HG03457 (cell line): ENCODE measurements around the gene NPFFR1.

Source experiments
- ATAC-seq: cut with Tn5 transposase; IDR thresholded peaks from one replicate; pipeline ENCODE4 v1.9.1; 2021; ENCODE audit warnings: moderate number of reproducible peaks; ENCODE audit not compliant: unreplicated experiment

The NPFFR1 gene

DNA sequence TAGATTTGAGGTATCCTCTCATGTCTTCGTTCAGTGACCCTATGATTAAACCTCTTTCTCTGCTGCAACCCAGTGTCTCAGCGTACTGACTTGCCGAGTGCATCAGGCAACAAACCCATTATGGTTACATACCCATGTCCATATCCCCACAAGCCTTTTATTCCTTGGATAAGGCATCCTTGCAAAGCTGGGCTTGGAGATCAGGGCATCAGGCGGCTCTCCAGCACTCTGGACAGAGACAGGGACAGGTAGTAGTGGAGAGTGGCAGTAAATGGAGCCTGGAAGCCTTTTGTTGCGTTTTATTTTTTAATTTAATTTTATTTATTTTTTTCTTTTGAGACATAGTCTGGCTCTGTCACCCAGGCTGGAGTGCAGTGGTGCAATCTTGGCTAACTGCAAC, 32.0 kb upstream of the NPFFR1 start:
- no peak for ATAC-seq

DNA sequence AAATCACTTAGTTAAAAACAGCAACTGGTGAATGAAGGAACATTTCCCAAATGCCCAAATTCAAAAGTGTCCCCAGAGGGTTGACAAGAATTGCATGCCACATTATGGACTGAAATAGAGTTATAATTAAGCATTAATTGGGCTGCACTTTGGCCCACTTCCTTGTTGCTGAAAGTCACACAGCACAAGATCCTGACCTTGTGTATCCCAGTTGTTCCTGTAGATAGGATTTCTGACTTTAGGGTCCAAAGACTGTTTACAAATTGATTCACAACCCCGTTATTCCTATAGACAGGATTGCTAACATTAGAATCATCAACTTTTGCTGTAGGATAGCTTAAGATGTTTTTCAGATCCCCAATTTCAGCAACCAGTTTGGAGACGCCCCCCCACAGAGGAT, 31.5 kb upstream of the NPFFR1 start:
- no peak for ATAC-seq

DNA sequence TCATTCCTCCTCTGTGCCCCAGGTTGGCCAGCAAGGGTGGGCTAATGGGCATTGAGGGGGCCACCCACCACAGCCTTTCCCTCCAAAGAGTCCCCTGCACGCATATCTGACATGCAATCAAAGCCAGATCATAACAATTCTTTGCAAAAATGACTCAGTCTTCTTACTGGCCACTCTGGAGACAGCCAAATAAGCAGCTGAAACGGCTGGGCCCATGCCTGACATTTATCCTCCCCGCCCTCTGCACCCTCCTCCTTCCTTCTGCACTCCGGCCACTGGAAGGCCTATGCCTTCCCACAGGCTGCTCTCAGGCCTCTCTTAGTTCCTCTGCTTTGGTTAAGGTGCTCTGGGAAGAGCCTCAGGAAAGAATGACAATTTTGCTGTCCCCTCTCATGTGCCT, 29.2 kb upstream of the NPFFR1 start:
- no peak for ATAC-seq

DNA sequence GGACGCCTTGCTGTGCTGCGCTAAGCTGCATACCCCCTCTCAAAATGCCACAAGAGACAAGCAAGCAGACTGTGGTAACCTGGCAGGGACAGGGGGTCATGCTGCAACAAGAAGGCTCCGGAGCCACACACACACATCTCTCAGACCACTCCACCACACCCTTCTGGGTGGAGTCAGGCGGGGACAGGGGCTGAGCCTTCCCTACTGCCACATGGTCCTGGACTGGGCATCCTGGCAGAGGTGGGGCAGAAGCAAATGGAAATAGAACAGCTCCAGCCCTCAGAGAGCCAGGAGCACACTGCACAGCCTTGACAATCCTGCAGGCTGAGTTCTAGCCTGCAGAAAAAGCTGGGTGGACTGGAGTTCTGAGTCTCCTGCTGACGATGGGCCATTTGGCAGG, 28.4 kb upstream of the NPFFR1 start:
- no peak for ATAC-seq

DNA sequence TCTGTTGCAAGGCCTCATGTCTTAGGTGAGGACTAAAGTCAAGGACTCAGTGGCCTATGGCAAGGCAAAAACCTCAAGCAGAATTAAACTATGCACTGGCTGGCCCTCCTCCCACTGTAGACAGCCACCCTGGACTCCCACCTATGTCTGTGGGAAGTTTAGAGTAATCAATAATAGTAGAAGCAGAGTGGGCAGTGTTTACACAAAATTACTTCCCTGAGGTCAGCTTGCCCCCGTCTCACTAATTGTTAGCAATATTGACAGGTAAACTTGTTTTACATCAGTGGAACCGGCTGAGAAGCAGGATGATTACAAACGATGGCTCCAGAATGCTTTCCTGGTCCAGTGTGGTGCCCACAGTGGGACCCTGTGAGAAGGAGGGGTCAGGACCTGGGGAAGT, 27.9 kb upstream of the NPFFR1 start:
- ATAC-seq, result no peak

DNA sequence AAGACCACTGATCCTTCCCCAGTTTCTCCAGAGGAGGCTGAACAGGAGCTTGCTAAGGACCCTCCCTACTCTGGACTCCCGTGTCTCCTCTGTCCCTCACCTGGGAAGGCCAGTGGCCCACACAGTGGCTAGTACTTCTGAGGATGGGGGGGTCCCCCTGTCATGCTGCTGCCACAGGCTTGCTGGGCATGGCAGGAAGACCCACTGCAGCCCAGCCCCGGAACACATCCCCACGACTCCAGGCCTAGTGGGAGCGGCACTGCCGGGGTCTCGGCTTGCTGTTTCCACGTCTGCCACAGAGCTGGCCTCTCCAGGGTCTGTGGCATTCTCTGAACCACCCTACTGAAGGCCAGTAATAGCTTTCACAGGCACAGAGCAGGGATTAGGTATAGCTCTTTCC, 25.9 kb upstream of the NPFFR1 start:
- ATAC-seq, result no peak

DNA sequence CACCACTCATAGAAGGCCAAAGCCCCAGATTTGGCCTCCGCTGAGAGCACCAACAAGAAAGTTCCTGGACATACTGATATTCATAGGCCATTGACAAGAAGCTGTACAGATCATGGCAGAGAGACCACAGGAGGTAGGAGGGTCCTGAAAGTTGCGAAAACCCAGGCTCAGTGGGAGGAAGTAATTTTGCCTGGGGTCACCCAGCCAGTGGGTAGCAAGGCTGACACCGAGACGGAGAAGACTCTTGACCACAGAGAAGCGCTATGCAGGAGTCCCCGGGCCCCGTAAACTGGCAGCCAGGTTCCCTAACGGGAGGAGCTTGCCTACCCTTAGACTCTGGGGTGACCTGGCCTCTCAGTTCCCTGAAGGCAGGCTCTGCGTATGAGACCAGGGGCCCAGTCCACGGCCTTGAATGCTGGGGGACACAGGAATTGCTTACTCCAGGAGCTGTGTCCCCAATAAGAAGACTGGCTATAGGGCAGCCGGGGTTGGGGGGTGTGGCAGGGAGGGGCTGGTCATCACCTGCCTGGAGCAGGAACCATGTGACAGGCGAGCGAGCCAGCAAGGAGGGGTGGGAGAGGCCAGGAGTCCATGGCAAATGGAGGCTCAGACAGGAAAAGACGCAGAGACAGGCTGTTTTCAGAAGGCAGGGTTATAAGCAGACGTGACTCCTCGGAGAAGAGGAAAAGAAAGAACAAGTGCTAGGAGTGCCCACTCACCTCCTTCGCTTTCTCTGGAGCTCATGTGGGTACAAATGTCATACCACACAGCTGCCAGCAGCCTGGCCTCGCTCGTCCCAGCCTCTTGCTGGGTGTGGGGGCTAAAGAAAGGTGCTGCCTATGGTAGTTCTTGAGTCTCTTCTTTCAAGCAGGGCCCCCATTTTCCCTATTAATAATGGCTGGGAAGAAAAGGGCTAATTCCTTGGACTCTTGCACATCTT, 24.6 kb upstream of the NPFFR1 start:
- no peak for ATAC-seq

DNA sequence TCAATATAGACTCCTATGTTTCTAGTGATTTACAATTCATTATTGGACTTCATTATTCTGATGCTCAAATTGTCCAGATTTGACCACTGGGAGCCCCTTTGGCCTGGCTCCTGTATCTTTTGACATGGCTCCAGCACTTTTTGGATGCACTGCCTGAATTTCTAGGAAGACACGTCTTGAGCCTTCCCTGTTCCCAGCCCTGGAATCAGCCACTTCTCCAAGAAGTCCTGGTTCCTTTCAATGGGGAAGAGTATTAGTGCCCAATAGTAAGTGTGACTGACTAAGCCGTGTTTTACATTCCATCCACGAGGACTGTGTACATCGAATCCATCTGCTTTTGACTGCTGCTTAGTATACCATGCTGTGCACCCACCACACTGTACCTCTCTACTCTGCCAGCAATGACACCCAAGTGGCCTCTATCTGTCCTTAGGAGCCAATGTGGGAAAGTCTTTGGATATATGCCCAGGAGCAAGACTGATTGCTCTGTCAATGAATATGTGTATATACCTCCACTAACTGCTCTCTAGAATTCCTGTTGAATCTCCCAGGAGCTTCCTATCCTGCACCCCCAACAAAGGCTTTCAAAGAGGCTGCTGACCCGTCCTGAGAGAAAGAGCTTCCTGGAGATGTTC, 23.2 kb upstream of the NPFFR1 start:
- no peak for ATAC-seq

DNA sequence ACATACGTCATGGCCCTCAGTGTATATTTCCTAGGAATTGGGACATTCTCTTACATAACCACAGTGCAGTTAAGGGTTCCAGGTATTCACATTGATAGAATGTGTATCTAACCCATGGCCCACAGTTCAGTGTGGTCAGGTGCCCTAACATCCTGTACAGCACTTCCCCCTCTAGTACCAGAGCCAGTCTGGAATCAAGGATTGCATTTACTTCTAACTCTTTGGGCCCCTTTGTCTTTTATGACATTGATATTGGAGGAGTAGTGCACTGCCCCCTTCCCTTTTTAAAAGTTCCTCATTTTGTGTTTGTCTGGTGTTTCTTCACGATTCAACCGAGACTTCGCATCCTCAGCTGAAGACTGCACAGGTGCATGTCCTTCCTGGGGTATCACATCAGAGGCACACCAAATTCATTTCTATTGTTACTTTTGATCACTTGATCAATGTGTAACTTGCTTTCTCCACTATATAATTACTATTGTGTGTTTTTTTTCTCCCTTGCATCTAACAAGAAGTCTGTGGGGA, 22.4 kb upstream of the NPFFR1 start:
- no peak for ATAC-seq

DNA sequence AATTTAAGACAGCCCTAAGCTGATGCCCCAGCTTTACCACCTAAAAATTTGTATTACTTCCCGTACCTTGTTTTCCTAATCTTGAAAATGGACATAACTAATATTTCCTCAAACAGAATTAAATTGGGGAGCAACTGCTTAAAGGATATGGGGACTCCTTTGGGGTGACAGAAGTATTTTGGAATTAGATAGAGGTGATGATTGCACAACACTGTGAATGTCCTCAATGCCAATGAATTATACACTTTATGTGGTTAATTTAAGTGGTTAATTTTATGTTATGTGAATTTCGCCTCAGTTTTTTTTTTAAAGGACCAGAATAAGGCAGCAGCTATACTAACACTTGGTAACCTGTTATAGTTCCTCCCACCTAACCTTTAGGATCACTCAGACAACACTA, 19.9 kb upstream of the NPFFR1 start:
- no peak for ATAC-seq

DNA sequence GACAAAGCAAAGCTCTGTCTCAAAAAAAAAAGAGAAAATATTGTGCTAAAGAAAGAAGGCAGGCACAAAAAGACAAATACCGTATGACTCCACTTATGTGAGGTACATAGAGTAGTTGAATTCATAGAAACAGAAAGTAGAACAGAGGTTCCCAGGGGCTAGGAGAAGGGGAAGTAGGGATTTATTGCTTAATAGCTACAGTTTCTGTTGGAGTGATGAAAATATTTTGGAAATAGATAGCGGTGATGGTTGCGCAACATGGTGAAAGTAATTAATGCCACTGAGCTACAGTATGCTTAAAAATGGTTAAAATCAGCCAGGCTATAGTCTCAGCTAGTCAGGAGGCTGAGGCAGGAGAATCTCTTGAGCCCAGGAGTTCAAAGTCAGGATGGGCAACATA, 18.5 kb upstream of the NPFFR1 start:
- no peak for ATAC-seq

DNA sequence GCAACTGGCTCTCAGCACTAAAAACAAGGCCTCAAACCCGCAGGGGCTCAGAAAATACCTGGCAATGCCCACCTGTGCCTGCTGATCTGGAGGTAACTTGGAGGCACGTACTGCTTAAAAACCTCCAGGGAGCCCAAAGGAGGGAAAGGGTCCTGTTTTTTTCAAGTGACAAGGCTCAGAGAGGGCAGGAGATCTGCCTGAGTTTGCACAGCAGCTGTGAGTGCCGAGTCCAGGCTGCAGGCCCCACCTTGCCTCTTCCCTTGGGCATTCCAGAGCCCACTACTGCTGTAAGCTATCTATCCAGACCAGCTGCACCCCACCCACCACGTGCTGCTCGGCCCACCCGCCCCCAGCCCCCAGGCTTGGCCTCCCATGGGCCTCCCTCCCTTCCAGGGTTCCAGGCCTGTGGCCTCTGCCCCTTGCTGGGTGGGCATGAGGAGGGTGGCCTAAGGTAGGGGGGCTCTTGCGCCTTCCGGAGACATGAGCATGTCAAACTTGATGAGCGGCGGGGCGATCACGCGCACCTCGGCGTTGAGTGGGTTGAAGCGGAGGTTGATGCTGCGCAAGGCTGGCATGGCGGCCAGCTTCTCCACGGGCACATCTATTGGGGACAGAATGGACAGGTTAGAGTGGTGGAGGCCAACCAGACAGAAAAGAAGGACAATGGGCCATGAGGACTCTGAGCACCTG, 17.2 kb upstream of the NPFFR1 start:
- ATAC-seq, result no peak

DNA sequence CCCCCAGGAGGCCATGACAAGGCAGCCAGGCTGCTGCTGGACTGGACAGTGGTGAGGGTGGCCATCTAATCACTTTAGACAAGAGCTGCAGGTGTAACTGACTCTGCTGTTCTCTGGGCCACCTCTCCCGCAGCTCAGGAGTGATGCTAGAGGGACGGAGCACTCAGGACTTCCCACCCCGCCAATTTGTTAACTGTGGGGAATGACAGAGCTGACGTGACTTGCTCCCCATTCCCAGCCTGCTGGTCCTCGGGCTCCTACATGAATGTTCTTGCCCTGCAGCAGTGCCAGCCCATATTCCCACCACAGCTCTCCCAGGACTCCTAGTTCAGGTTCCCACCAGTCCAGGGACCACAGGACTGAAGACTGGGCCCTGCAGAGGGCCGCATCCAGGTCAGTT, 16.7 kb upstream of the NPFFR1 start:
- ATAC-seq, result no peak

DNA sequence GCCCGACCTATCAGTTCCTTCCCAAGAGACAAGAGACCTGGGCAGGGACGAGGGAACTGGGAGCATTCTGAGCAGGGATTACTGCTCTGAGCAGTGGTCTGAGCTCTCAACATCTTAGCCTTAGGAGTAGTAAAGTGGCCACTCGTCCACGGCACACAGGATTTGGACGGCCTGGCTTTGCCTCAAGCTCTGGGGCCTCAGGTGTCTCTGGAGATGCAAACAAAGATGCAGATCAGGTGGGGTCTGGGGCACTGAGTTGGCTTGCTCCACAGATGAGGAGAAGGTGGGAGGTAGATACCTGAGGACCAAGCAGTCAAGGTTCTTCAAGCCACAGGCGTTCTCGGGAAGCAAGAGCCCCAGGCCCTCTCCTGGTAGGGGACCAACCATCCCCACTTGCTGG, 16.1 kb upstream of the NPFFR1 start:
- ATAC-seq, result no peak

DNA sequence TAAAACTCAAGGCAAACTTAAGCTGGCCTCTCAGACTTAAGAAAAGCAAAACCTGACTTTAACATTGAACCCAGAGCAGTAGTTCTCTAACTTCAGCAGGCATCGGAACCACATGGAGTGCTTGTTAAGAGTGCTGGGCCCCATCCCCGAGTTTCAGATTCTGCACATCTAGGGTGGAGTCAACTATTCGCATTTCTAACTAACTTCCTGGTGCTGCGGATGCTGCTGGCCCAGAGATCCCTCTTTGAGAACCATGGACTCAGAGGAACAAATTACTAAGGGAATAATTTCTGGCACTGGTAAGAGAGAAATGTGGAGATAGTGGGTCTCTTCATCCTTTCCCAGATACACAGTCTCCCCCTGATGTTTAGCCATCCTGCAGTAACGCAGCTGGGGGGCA, 14.6 kb upstream of the NPFFR1 start:
- no peak for ATAC-seq

DNA sequence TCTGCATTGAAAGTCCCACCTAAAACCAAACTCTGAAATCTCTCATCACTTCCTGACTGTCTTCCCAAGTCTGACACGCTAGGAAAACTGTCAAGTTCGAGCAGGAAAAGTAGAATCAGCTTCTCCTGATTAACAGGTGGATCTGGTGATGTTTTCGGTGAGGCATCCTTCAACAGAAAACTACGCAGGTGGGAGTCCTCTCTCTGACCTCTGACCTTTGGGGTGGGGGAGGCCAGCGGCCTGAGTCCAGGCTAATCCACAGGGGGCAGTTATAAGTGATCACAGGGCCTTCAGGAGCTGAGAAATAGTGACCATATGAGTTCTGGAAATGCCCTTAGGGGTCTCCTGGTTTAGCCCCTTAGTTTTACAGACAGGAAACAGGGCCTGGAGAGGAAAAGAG, 13.4 kb upstream of the NPFFR1 start:
- no peak for ATAC-seq

DNA sequence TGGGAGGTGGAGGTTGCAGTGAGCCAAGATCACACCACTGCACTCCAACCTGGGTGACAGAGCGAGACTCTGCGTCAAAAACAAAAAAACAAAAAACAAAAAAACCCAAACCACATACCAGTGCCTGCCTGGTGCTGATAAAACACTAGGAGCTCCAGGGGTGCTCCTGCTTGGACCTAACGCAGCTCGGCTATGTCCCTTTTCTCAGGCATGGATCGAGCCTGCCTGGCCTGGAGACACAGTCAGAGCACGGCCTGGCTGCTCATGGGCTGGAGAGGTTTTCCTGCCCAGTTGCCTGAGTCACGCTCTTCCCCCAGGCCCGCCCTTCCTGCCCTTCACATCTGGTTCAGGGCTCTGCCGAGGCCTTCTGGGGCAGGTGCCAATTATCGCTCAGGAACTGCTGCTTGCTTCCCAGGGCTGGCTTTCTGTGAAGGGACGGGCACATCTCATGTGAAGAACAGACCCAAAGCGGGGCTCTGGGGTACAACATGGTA, 12.6 kb upstream of the NPFFR1 start:
- ATAC-seq, result no peak

DNA sequence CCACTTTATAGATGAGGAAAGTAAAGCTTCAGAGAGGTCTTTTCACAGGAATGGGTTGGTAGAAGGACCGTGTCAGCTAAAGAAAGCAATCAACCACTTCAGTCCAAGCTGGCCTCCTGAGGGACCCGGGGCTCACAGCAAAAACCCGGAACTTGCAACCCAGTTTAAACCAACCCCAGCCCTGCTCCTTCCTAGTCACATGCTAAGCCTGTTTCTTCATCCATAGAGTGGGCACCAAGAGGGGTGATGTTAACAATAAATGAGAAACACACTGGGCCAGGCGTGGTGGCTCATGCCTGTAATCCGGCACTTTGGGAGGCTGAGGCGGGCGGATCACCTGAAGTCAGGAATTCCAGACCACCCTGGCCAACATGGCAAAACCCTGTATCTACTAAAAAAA, 12.1 kb upstream of the NPFFR1 start:
- ATAC-seq, result no peak

DNA sequence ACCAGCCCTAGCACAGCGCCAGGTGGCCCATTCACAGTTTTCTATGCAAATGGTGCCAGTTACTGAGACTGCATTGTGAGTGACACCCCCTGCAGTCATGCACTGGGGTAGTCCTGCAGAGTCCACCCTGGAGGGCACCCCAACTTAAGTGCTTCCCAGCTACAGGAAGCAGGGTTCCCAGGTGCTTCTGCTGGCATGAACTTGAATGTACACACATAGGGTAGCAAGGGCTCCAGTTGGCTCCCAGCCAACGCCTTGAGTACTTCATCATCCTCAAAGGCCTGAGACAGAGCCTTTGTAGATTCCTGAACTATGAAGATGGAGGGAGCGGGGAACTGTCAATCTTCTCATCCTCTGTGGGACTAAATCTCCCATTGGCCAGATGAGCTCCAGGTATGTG, 11.5 kb upstream of the NPFFR1 start:
- no peak for ATAC-seq

DNA sequence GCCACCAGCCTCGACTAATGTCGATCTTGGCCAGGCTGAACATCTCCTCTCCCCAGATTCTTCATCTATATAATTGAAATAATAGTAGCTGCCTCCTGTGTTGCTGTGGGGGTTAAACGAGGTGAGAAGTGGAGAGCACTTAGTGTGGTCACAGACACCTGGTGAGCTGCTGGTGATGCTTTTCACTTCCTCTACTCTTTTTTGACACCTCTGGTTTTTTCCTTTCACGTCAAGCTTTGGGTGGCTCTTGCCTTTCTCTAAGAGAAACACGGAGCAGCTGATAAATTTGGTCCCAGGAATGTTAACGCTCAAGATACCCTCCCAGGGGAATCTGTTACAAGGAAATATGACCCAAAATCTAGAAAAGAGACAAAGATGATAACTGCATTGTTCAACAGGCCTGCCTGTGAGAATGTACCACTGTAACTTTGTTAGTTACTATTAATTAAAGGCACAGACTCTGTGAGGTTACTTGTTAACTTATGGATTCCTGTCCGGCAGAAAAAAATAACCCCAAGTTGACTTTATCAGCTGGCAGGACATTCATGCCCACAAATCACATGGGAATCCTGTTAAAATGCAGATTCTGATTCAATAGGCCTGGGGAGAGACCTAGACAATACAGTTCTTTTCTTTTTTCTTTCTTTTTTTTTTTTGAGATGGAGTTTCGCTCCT, 9.5 kb upstream of the NPFFR1 start:
- peak; percentile 61 for ATAC-seq

DNA sequence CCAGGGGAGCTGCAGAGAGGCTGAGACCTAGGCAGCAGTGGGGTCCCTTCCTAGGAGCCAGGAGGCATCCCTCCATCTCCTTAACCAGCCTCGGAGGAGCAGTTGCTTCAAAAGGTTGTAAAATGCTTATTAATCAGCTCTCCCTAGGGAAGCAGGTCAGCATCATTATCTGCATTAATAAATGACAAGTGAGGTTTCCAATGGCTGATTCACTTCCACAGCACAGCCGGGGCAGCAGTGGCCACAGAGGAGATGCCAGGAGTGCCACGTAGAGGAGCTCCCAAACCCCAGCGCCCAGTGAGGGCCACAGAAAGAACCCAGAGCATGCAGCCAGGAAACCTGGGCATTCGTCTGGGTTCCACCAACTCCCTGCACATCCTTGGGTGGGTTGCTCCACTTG, 8.2 kb upstream of the NPFFR1 start:
- no peak for ATAC-seq
